PFSK-1 (cell line): Measurements from ENCODE around the gene GNA15.

ENCODE experiments used
- FOXP2 ChIP-seq: optimal IDR thresholded peaks from 2 replicates; pipeline ENCODE3; 2011; ENCODE audit warnings: borderline replicate concordance, control low read depth, inconsistent platforms; ENCODE audit not compliant: insufficient read depth; ENCODE audit errors: extremely low read length, extremely low read depth
- POLR2AphosphoS5 ChIP-seq: IDR thresholded peaks from 2 replicates; pipeline ENCODE4 v1.6.1; 2012; ENCODE audit warnings: low read depth, mild to moderate bottlenecking, control low read depth, low read length, moderate library complexity
- SIN3A ChIP-seq: IDR thresholded peaks from 2 replicates; pipeline ENCODE4 v1.6.1; 2012; ENCODE audit warnings: mild to moderate bottlenecking, low read length, moderate library complexity, borderline replicate concordance; ENCODE audit not compliant: insufficient read depth
- TAF1 ChIP-seq: IDR thresholded peaks from 2 replicates; pipeline ENCODE4 v1.6.1; 2012; ENCODE audit warnings: low read length, control low read depth, borderline replicate concordance; ENCODE audit not compliant: insufficient read depth
- TF ChIP-seq, protein P1 (sequence below), 2 experiments: IDR thresholded peaks; 2 replicates each; pipeline versions ENCODE4 v1.6.1 to v1.8.0; 2011 to 2012; ENCODE audit warnings: low read depth in 2 of 2, low read length in 2 of 2, control low read depth in 1 of 2, inconsistent platforms in 1 of 2, mild to moderate bottlenecking in 1 of 2, moderate library complexity in 1 of 2; ENCODE audit not compliant: insufficient read depth in 1 of 2

GNA15 gene

DNA sequence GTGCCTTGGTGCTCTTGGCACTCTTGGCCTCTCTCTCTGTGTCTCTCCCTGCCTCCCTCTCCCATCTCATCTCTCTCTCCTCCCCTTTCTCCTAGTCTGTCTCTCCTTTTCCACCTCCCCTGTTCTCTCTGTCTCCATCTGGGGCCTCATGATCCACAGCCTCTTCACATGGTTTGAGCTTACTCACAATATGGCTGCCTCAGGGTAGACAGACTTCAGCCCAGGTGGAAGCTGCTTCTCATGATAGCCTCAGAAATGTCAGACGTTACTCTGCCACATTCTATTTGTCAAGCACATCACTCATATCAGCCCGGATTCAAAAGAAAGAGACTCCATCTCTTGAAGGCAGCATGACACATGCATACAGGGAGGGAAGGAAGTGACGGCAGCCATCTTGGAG is 24.4 kb downstream of the GNA15 start:
- TF ChIP-seq TAF1: no peak

DNA sequence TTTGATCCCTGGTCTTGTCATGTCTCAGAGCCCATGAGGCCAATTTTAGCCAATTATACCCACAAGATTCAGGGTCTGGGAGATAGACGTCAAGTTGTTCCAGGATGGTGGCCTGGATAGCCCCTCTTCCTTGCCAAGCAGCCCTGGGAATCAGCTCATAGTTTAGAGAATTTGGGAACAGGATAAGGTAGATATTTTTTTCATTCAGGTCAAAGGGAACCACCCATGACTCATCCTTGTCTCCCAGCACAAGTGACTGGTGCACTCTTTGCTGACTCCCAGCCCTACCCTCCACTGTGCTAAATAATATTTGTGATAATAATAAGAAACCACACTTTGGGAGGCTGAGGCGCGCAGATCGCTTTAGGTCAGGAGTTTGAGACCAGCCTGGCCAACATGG is 25.6 kb downstream of the GNA15 start:
- TF ChIP-seq, protein P1, sequence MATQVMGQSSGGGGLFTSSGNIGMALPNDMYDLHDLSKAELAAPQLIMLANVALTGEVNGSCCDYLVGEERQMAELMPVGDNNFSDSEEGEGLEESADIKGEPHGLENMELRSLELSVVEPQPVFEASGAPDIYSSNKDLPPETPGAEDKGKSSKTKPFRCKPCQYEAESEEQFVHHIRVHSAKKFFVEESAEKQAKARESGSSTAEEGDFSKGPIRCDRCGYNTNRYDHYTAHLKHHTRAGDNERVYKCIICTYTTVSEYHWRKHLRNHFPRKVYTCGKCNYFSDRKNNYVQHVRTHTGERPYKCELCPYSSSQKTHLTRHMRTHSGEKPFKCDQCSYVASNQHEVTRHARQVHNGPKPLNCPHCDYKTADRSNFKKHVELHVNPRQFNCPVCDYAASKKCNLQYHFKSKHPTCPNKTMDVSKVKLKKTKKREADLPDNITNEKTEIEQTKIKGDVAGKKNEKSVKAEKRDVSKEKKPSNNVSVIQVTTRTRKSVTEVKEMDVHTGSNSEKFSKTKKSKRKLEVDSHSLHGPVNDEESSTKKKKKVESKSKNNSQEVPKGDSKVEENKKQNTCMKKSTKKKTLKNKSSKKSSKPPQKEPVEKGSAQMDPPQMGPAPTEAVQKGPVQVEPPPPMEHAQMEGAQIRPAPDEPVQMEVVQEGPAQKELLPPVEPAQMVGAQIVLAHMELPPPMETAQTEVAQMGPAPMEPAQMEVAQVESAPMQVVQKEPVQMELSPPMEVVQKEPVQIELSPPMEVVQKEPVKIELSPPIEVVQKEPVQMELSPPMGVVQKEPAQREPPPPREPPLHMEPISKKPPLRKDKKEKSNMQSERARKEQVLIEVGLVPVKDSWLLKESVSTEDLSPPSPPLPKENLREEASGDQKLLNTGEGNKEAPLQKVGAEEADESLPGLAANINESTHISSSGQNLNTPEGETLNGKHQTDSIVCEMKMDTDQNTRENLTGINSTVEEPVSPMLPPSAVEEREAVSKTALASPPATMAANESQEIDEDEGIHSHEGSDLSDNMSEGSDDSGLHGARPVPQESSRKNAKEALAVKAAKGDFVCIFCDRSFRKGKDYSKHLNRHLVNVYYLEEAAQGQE (IDR thresholded peaks at IDR 0.05; ENCODE audit: insufficient read depth in 1 of 2, low read depth in 2 of 2, low read length in 2 of 2): no peak
- no peak for TF ChIP-seq FOXP2
- no peak for TF ChIP-seq TAF1
- TF ChIP-seq SIN3A: no peak
- TF ChIP-seq POLR2AphosphoS5: no peak

DNA sequence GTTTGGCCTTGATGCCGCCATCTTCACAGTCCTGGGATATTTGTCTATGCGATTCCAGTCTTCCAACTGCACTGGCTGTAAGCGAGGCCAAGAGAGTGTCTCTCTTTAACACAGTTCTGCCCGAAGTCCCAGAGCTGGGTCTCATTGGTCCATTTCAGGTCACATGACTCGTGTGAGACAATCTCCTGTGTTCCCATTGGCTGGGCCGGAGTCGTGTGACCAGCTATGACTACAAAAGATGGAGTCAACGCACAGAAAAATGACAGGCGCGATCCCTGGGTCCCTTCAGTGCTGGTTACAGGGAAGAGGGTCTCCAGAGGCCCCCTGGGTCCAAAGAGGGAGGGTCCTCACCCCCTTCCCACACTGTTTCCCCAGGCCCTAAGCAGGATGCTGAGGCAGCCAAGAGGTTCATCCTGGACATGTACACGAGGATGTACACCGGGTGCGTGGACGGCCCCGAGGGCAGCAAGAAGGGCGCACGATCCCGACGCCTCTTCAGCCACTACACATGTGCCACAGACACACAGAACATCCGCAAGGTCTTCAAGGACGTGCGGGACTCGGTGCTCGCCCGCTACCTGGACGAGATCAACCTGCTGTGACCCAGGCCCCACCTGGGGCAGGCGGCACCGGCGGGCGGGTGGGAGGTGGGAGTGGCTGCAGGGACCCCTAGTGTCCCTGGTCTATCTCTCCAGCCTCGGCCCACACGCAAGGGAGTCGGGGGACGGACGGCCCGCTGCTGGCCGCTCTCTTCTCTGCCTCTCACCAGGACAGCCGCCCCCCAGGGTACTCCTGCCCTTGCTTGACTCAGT is 26.8 kb downstream of the GNA15 start:
- TF ChIP-seq SIN3A: no peak
- no peak for TF ChIP-seq POLR2AphosphoS5
- no peak for TF ChIP-seq FOXP2
- TF ChIP-seq, protein P1 (IDR thresholded peaks at IDR 0.05; ENCODE audit: insufficient read depth in 1 of 2, low read depth in 2 of 2, low read length in 2 of 2): no peak
- TF ChIP-seq TAF1: no peak

DNA sequence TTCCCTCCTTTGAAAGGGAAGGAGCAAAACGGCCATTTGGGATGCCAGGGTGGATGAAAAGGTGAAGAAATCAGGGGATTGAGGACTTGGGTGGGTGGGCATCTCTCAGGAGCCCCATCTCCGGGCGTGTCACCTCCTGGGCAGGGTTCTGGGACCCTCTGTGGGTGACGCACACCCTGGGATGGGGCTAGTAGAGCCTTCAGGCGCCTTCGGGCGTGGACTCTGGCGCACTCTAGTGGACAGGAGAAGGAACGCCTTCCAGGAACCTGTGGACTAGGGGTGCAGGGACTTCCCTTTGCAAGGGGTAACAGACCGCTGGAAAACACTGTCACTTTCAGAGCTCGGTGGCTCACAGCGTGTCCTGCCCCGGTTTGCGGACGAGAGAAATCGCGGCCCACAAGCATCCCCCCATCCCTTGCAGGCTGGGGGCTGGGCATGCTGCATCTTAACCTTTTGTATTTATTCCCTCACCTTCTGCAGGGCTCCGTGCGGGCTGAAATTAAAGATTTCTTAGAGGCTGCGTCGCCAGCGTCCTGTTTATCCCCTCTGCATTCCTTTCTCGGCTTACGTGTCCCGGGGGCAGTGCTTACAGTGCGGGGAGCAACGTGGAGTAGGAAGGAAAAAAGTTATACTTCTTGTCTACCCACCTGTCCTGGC is 27.5 kb downstream of the GNA15 start:
- TF ChIP-seq FOXP2 (no peak), TAF1 (no peak), SIN3A (no peak), POLR2AphosphoS5 (no peak)
- TF ChIP-seq, protein P1 (IDR thresholded peaks at IDR 0.05; ENCODE audit: insufficient read depth in 1 of 2, low read depth in 2 of 2, low read length in 2 of 2): no peak

DNA sequence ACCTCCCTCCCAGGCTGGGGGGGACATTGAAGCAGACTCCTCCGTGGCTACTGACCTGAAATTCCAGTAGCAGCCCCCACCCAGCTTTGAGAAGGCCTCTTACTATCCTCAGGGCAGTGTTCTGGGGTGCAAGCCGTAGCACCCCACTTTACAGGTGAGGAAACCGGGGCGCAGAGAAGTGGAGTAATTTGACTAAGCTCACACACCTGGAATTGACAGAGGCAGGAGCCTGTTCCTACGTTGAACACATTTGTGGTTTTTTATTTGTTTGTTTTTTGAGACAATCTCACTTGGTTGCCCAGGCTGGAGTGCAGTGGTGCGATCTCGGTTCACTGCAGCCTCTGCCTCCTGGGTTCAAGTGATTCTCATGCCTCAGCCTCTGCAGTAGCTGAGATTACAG is 28.1 kb downstream of the GNA15 start:
- TF ChIP-seq, protein P1 (IDR thresholded peaks at IDR 0.05; ENCODE audit: insufficient read depth in 1 of 2, low read depth in 2 of 2, low read length in 2 of 2): no peak
- TF ChIP-seq POLR2AphosphoS5 (no peak), FOXP2 (no peak), SIN3A (no peak), TAF1 (no peak)
